Neural progenitor cell (in vitro differentiated cells): ENCODE measurements around the gene ABHD16B. TPM values are rescaled to one million over a fixed set of nuclear protein-coding genes. Genes with fewer than 3 reads are reported as not detected.

Experiments
- DNase-seq: peaks from one replicate; pipeline ENCODE4 v3.0.0-alpha.2; 2016; ENCODE audit warnings: low spot score
- H2AFZ ChIP-seq: fragments of 200-600 bp; sonication (generic); replicated peaks from 2 replicates; pipeline ENCODE4 v1.6.1; 2016; ENCODE audit warnings: antibody characterized with exemption
- H3F3A ChIP-seq: fragments of 200-600 bp; sonication (generic); 2 replicates; pipeline ENCODE4 v1.6.1; 2016; ENCODE audit warnings: antibody characterized with exemption, low read depth
- H3K27ac ChIP-seq: fragments of 200-600 bp; sonication (generic); 2 replicates; pipeline ENCODE4 v1.5.1; 2016; ENCODE audit warnings: mild to moderate bottlenecking
- H3K27me3 ChIP-seq: fragments of 200-600 bp; sonication (generic); 2 replicates; pipeline ENCODE4 v1.6.1; 2016; ENCODE audit warnings: mild to moderate bottlenecking, moderate library complexity
- H3K36me3 ChIP-seq: fragments of 200-600 bp; sonication (generic); 2 replicates; pipeline ENCODE4 v1.5.1; 2016
- H3K4me1 ChIP-seq: fragments of 200-600 bp; sonication (generic); 2 replicates; pipeline ENCODE4 v1.6.1; 2016; ENCODE audit warnings: mixed run types
- H3K4me2 ChIP-seq: fragments of 200-600 bp; sonication (generic); 2 replicates; pipeline ENCODE4 v1.6.1; 2016
- H3K4me3 ChIP-seq: fragments of 200-600 bp; sonication (generic); 2 replicates; pipeline ENCODE4 v1.5.1; 2016
- H3K79me2 ChIP-seq: fragments of 200-600 bp; sonication (generic); 2 replicates; pipeline ENCODE4 v1.6.1; 2016; ENCODE audit warnings: low read depth
- H3K9ac ChIP-seq: fragments of 200-600 bp; sonication (generic); 2 replicates; pipeline ENCODE4 v1.6.1; 2016
- H3K9me3 ChIP-seq: fragments of 200-600 bp; sonication (generic); 2 replicates; pipeline ENCODE4 v1.5.1; 2016; ENCODE audit warnings: low read depth
- H4K20me1 ChIP-seq: fragments of 200-600 bp; sonication (generic); 2 replicates; pipeline ENCODE4 v1.6.1; 2016; ENCODE audit warnings: low read depth
- H3K27ac Mint-ChIP-seq: 3 replicates; pipeline ENCODE4 v1.8.0; 2021; ENCODE audit warnings: mixed read lengths
- H3K27me3 Mint-ChIP-seq: 2 replicates; pipeline ENCODE4 v1.8.0; 2022; ENCODE audit warnings: low read depth, mild to moderate bottlenecking, inconsistent platforms, moderate library complexity, mixed read lengths; ENCODE audit not compliant: insufficient read depth
- H3K36me3 Mint-ChIP-seq: 3 replicates; pipeline ENCODE4 v1.8.0; 2021; ENCODE audit warnings: mixed read lengths
- H3K4me1 Mint-ChIP-seq: 3 replicates; pipeline ENCODE4 v1.8.0; 2021; ENCODE audit warnings: mixed read lengths
- H3K4me3 Mint-ChIP-seq: 3 replicates; pipeline ENCODE4 v1.8.0; 2021; ENCODE audit warnings: mild to moderate bottlenecking, moderate library complexity, mixed read lengths
- H3K9me3 Mint-ChIP-seq: 3 replicates; pipeline ENCODE4 v1.8.0; 2020; ENCODE audit warnings: mixed read lengths
- CTCF ChIP-seq: fragments of 200-600 bp; sonication (generic); IDR thresholded peaks from 2 replicates; pipeline ENCODE4 v1.5.1; 2017; ENCODE audit warnings: antibody characterized with exemption, mild to moderate bottlenecking
- EZH2 ChIP-seq: fragments of 200-600 bp; sonication (generic); IDR thresholded peaks from 2 replicates; pipeline ENCODE4 v1.6.1; 2017; ENCODE audit warnings: antibody characterized with exemption, mild to moderate bottlenecking, moderate library complexity
- EZH2phosphoT487 ChIP-seq: fragments of 200-600 bp; sonication (generic); IDR thresholded peaks from 2 replicates; pipeline ENCODE4 v1.6.1; 2017; ENCODE audit warnings: antibody characterized with exemption
- total RNA-seq: library from RNA; depleted of rRNA; stranded (reverse); fragments of >200 nt; gene quantifications from 2 replicates; pipeline ENCODE4 v1.2.3, GENCODE V29; 2015; ENCODE audit warnings: low replicate concordance

Gene ABHD16B
- total RNA-seq, 1 donor from 2014 or later = not detected

DNA sequence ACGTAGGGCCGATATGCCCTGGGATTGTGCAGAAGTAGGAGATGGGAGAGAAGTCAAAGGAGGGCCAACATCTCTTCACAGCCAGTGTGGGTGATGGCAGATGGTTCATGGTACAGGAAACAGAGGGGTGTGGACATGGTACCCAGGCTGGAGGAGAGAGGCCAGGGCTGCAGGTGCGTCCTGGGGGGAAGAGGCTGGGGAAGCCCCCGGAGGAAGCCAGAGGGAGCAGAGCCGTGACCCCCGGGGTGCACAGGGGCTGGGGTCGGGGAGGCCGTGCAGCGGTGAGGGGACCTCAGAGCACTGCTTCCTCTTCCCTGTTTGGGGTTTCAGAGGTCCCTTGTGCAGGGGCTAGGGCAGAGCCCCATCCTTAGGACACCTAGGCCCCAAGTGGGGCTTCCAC is 19.0 kb upstream of the ABHD16B start:
- no peaks in the 10 kb centered on the region for H4K20me1 ChIP-seq
- no peaks in the 10 kb centered on the region for H3K79me2 ChIP-seq
- Mint-ChIP-seq H3K36me3 (no peaks in the 10 kb centered on the region), H3K4me1 (peaks cover 14% of the 10 kb centered on the region), H3K9me3 (no peaks in the 10 kb centered on the region), H3K27ac (peak overlapping the region; percentile 72), H3K27me3 (peaks cover 5% of the 10 kb centered on the region), H3K4me3 (no peak overlapping the region)
- H2AFZ ChIP-seq = no peak overlapping the region
- H3K27ac ChIP-seq = no peak overlapping the region
- H3F3A ChIP-seq = peaks cover 16% of the 10 kb centered on the region
- H3K4me1 ChIP-seq = peaks cover 11% of the 10 kb centered on the region
- no peaks in the 10 kb centered on the region for H3K27me3 ChIP-seq
- H3K4me2 ChIP-seq = no peak overlapping the region
- no peak overlapping the region for H3K9ac ChIP-seq
- H3K4me3 ChIP-seq = no peak overlapping the region
- no peaks in the 10 kb centered on the region for H3K9me3 ChIP-seq
- no peak for TF ChIP-seq EZH2phosphoT487
- no peak for TF ChIP-seq CTCF
- no peak for TF ChIP-seq EZH2
- DNase-seq = no peak
- no peaks in the 10 kb centered on the region for H3K36me3 ChIP-seq

DNA sequence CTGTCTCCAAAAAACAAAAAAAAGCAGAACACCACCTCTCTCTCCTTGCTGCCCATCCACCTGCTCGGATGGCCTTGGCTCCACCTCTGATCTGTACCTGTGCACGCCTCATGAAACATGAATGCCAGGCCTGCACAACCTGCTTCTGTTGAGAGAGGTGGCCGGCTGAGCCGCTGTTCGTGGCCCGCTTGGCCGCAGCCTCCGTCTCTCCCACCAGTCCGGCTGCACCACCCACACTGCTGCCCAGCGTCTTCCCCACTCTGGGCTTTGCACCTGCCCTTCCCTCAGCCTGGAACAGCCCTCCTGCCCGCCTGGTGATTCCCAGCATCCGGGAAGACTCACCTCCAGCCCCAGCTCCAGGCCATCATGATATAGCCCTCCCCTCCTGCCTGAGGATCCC is 18.1 kb upstream of the ABHD16B start:
- no peaks in the 10 kb centered on the region for H3K36me3 ChIP-seq
- no peak overlapping the region for H3K4me3 ChIP-seq
- no peaks in the 10 kb centered on the region for H4K20me1 ChIP-seq
- Mint-ChIP-seq H3K4me3 (no peak overlapping the region), H3K4me1 (peaks cover 10% of the 10 kb centered on the region), H3K36me3 (no peaks in the 10 kb centered on the region), H3K27me3 (peaks cover 5% of the 10 kb centered on the region), H3K27ac (no peak overlapping the region), H3K9me3 (no peaks in the 10 kb centered on the region)
- no peak overlapping the region for H3K27ac ChIP-seq
- peaks cover 20% of the 10 kb centered on the region for H3K4me1 ChIP-seq
- TF ChIP-seq CTCF = no peak
- TF ChIP-seq EZH2phosphoT487 = no peak
- TF ChIP-seq EZH2 = no peak
- no peak for DNase-seq
- no peak overlapping the region for H3K4me2 ChIP-seq
- H2AFZ ChIP-seq = no peak overlapping the region
- H3K9ac ChIP-seq = no peak overlapping the region
- peaks cover 24% of the 10 kb centered on the region for H3F3A ChIP-seq
- H3K9me3 ChIP-seq = no peaks in the 10 kb centered on the region
- H3K79me2 ChIP-seq = no peaks in the 10 kb centered on the region
- no peaks in the 10 kb centered on the region for H3K27me3 ChIP-seq

DNA sequence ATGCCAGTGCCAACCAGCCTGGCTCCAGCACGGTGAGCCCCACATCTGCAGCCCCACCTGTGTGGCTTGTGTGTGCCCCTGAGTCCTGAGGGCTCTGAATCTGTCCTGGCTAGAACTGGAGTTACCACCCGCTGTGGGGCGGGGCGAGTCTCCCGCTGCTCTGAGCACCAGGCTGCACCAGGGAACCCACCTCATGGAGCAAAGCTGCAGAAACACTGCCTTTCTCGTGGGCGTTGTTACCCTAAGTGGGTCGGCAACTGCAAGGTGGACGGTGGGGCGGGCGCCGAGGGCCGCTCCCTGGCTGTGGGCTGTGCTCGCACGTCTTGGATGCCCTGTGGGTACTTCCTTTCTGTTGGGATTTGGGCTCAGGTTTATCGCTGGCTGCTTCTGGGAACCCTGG is 17.5 kb upstream of the ABHD16B start:
- H3K27me3 ChIP-seq = no peaks in the 10 kb centered on the region

GRCh38 chr20:63844511-63844991 is 16.7 kb upstream of the ABHD16B start:
- no peaks in the 10 kb centered on the region for H3K79me2 ChIP-seq
- H3K27ac Mint-ChIP-seq = no peak overlapping the region
- no peaks in the 10 kb centered on the region for H3K27me3 ChIP-seq
- H3K27me3 Mint-ChIP-seq = peaks cover 5% of the 10 kb centered on the region
- no peak overlapping the region for H3K9ac ChIP-seq
- no peaks in the 10 kb centered on the region for H3K36me3 ChIP-seq
- H3K9me3 ChIP-seq = no peaks in the 10 kb centered on the region
- no peak for DNase-seq
- no peak overlapping the region for H2AFZ ChIP-seq
- peaks cover 10% of the 10 kb centered on the region for H3K4me1 Mint-ChIP-seq
- H3K4me2 ChIP-seq = no peak overlapping the region
- no peaks in the 10 kb centered on the region for H3K36me3 Mint-ChIP-seq
- H3K4me3 Mint-ChIP-seq = peak overlapping the region; percentile 41
- no peaks in the 10 kb centered on the region for H3K9me3 Mint-ChIP-seq
- TF ChIP-seq CTCF = no peak
- no peak for TF ChIP-seq EZH2
- TF ChIP-seq EZH2phosphoT487 = no peak
- peaks cover 23% of the 10 kb centered on the region for H3K4me1 ChIP-seq
- H4K20me1 ChIP-seq = no peaks in the 10 kb centered on the region
- H3K27ac ChIP-seq = no peak overlapping the region
- no peak overlapping the region for H3K4me3 ChIP-seq
- peaks cover 29% of the 10 kb centered on the region for H3F3A ChIP-seq

More for the DNA sequence above, 17.5 kb upstream of the ABHD16B start:
- no peaks in the 10 kb centered on the region for H3K79me2 ChIP-seq
- peaks cover 29% of the 10 kb centered on the region for H3F3A ChIP-seq
- H3K4me2 ChIP-seq = no peak overlapping the region
- Mint-ChIP-seq H3K36me3 (no peaks in the 10 kb centered on the region), H3K9me3 (no peaks in the 10 kb centered on the region), H3K27ac (no peak overlapping the region), H3K27me3 (peaks cover 5% of the 10 kb centered on the region), H3K4me3 (peak overlapping the region; percentile 20), H3K4me1 (peaks cover 10% of the 10 kb centered on the region)
- no peak for TF ChIP-seq EZH2
- H3K4me3 ChIP-seq = no peak overlapping the region
- no peaks in the 10 kb centered on the region for H3K36me3 ChIP-seq
- DNase-seq = no peak
- H2AFZ ChIP-seq = no peak overlapping the region
- no peak overlapping the region for H3K9ac ChIP-seq
- no peaks in the 10 kb centered on the region for H4K20me1 ChIP-seq
- H3K4me1 ChIP-seq = peaks cover 23% of the 10 kb centered on the region
- no peak overlapping the region for H3K27ac ChIP-seq
- no peaks in the 10 kb centered on the region for H3K9me3 ChIP-seq
